GM18511 (cell line): ENCODE data around the gene FAM81A.
"Not testable (repeated sequence)": the region's sequence is repeated elsewhere in the genome, so short reads cannot be mapped to it uniquely, and the experiment has no call there.

ENCODE experiments used
- ATAC-seq: cut with Tn5 transposase; IDR thresholded peaks from one replicate; pipeline ENCODE4 v1.9.1; 2021; ENCODE audit warnings: mild to moderate bottlenecking, moderate library complexity; ENCODE audit not compliant: unreplicated experiment

Gene FAM81A

GRCh38 chr15:59473226-59473625 is 35.2 kb downstream of the FAM81A start:
- ATAC-seq, result no peak

GRCh38 chr15:59475161-59475560 is 37.2 kb downstream of the FAM81A start:
- ATAC-seq, result not testable (repeated sequence)

DNA sequence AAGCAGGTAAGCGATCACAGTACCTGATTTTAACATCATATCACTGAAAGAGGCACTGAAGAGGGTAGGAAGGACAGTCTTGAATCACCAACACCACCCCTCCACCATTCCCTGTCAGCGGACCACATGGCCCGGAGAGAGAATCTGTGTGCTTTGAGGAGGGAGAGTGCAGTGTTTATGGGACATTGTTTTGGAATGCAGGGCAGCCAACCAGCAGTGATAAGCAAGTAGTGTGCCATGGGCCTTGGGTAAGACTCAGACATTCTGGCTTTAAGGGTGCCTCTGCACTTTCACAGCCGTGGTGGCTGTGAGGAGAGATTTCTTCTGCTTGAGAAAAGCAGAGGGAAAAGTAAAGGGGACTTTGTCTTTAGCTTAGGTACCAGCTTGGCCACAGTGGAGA is 46.4 kb downstream of the FAM81A start:
- no peak for ATAC-seq

GRCh38 chr15:59485036-59485435 is 47.0 kb downstream of the FAM81A start:
- ATAC-seq, result no peak

DNA sequence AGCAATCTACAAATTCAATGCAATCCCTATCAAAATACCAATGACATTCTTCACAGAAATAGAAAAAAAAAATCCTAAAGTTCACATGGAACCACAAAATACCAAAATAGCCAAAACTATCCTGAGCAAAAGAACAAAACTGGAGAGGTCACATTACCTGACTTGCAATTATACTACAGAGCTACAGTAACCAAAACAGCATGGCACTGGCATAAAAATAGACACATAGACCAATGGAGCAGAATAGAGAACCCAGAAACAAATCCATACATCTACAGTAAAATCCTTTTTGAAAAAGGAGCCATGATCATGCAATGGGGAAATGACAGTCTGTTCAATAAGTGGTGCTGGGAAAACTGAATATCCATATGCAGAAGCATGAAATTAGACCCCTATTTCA is 51.5 kb downstream of the FAM81A start:
- not testable (repeated sequence) for ATAC-seq

- no peak for ATAC-seq
These were observed 53.1 kb downstream of the FAM81A start for GRCh38 chr15:59491062-59491461.

- ATAC-seq, result no peak
These were observed 54.7 kb downstream of the FAM81A start for GRCh38 chr15:59492389-59493377.

DNA sequence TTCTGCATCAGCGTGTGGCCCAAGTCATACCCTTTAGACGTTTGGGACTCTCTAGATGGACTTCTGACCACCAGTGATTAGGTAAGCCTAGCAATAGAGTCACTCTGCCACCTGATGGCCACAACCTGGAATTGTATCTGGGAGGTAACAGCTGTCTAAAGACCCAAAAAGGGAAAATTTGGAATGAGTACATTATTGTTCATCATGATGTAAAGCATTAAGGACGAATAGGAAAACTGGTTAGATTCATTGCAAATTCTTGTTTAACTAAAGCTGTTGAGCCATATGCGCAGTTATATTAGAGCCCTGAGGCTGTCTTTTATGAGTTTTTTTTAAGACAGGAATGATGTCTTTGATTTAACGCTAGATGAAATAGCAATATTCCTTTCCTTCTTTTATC is 63.6 kb downstream of the FAM81A start:
- ATAC-seq, result no peak

DNA sequence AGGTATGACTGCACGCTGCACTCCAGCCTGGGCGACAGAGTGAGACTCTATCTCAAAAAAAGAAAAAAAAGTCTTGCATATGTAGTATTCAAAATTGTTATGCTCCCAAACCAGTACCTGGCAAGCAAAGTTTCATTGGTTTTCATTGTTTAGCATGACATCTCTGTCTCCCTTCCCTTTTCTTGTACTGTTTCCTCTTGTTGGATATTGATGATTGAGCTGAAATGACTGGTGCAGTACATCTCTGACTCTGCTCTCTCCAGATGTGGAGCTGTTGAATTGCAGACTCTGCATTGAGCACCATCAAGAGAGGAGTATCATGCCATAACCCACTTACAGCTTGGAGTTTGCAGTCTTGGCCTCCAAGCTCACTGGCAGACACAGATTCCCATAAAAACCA is 77.2 kb downstream of the FAM81A start:
- no peak for ATAC-seq

DNA sequence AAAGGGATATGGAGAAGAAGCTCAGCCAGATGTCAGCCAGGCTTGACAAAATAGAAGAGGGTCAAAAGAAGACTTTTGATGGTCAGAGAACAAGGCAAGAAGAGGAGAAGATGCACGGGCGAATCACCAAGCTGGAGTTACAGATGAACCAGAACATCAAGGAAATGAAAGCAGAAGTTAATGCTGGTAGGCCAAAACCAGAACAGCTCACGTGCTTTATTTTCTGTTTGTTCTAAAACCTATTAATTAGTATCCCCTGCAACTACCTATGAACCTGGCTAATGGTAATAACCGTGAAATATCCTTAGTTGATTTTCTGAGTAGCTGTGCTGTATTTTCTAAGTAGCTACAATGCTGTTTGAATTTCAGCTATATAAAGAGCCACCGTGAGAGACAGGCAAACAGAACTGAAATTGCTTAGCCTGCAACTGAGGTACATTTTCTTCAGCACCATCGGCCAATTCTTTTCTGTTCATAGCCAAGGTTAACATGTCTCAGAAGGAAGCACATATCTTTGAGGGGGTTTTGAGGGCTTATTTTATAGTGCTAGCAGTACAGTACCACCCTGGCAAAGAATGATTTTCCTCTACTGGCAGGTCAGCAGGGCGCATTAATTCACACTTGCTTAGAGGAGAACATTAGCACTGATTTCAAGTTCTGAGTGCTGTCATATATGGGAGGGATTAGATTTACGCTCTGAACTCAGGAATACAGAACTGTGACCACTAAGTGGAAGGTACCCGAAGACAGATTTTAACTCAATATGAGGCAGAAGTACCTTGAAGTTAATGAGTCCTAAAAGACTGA is 78.9 kb downstream of the FAM81A start:
- peak; percentile 63 for ATAC-seq

DNA sequence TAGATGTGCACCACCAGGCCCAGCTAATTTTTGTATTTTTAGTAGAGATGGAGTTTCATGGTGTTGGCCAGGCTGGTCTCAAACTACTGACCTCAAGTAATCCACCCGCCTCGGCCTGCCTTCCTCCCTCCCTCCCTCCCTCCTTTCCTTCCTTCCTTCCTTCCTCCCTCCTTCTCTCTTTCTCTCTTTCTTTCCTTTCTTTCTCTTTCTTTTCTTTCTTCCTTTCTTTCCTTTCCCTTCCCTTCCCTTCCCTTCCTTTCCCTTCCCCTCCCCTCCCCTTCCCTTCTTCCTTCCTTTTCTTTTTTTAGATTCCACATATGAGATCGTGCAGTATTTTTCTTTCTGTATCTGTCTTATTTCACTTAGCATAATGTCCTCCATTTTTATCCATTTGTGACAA is 81.3 kb downstream of the FAM81A start:
- no peak for ATAC-seq

- ATAC-seq, result no peak
These were observed 83.5 kb downstream of the FAM81A start for GRCh38 chr15:59521443-59521842.

DNA sequence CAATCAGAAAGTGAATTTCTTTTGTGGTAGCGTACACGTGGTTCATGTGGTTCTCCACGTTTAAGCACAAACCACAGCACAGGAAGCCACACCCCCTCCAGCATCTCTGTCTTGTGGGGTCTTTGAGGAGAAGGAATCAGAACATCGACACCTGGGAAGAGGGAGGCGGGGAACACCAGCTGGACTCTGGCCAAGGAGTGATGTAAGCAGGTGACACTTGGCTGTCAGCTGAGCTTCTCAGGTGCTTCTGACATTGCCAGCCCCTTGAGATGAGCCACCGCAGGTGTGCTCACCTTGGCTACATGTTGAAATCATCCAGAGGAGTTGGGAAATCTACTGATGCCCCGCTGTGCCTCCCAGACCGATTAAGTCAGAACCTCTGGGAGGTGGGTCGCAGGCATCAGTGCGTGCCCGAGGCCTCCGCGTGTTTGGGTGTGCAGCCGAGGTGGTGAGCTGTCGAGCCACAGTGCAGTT is 85.0 kb downstream of the FAM81A start:
- ATAC-seq, result no peak

- ATAC-seq, result no peak
These were observed 85.7 kb downstream of the FAM81A start for GRCh38 chr15:59523702-59524101.

DNA sequence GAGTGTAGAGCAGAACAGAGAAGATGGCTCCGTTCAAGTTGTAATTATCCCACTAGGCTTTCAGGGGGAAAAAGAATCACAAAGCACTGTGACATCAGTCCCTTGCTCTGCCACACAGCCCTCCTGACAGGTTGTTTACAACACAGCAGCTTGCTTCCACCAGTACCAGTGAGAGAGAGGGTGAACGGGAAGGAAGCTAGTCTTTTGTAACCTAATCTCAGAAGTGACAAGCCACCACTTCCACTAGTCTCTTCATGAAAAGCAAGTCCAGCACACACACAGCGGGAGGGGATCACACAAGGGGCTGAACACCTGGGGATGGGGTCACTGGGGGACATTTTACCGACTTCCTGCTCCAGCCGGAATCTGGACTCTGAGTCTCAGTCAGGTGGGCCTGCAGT is 86.3 kb downstream of the FAM81A start:
- ATAC-seq, result no peak

GRCh38 chr15:59526466-59526865 is 88.5 kb downstream of the FAM81A start:
- not testable (repeated sequence) for ATAC-seq

DNA sequence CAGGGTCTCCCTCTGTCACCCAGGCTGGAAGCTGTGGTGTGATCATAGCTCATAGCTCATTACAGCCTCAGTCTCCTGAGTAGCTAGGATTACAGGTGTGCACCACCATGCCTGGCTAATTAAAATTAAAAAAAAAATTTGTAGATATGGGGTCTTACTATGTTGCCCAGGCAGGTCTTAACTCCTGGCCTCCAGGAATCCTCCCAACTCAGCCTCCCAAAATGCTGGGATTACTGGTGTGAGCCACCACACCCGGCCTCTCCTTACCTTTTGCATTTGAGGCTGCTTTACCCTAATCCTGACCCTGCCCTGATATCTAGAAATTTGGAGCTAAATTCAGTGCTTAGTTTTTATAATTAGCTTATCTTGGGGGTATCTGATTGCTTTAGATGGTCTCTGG is 90.4 kb downstream of the FAM81A start:
- no peak for ATAC-seq

GRCh38 chr15:59528961-59529402 is 91.0 kb downstream of the FAM81A start:
- ATAC-seq, result peak; percentile 60

DNA sequence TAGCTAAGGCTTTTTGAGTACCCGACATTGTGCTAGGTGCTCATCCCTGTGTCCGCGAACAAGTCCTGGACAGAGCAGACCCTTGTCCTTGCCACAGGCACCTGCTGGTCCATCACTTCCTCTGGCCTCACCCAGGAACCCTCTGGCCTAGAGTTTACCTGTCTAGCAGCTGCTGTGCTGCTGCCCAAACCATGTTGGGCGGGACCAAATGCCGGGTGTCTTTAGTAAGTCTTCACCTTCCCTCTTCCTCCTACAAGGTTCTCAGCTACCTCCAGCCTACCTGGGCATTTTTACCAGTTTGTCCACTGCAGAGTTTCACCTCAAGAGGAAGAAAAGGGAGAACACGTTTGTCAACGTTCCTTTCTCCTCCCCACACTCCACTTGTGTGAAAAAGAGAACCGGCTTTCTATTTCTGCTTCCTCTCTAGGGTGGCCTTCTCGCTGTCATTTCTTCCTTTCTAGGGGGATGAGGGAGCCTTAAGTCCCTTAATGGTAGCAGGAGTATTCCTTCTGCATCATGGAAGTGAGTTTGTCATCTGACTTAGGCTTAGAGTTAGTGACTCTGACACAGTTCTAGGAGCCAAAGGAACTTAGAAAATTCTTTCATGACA is 93.2 kb downstream of the FAM81A start:
- ATAC-seq, result no peak

DNA sequence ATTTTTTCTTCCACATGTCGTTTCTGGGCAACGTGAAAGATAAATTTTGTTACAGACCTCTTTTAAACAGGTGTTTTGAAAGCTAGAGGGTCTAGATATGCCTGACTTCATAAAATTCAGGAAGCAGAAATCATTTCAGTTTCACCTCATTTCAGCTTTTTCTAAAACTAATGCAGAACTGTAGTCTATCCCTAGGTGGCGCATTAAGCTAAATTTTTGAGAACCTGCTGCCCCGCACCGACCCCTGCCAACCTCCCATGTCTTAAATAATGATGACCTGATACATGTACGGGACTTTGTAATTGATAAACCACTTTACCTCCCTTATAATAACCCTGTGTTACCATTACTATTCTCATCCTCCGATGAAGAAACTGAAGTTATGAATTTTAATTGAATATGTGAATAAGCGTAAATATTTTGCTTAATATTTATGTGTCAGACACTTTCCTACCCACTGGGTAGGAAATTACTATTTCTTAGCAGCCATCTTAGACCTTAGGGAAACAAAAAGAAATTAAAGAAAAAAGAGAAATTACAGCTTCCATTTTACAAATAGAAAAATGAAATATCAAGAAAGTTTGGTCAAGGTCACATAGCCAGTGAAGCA is 94.9 kb downstream of the FAM81A start:
- peak; percentile 58 for ATAC-seq

DNA sequence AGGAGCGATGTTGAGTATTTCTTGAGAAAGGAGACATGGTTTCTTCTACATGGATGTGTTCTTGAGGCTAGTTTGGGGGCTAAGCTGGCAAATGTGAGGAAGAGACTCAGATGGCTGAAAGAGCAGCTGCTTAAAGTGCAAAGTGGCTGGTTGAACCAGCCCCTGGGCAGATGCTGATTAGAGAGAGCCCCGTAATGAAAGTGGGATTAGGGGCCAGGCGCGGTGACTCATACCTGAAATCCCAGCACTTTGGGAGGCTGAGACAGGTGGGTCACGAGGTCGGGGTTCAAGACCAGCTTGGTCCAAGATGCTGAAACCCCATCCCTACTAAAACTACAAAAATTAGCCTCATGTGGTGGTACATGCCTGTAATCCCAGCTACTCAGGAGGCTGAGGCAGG is 98.6 kb downstream of the FAM81A start:
- no peak for ATAC-seq
